ENCODE measurements around the gene PRR12. TPM values are rescaled to one million over a fixed set of nuclear protein-coding genes. Genes with fewer than 3 reads are reported as not detected.
A peak's percentile ranks its signal among the peaks of the same experiment; 100 is the strongest.

PRR12 gene
- total and polyA plus RNA-seq, 2 donors (not counting 3 experiments of a cell fraction or from before 2014, with no cell fraction given): 1.9 to 37.0 TPM

DNA sequence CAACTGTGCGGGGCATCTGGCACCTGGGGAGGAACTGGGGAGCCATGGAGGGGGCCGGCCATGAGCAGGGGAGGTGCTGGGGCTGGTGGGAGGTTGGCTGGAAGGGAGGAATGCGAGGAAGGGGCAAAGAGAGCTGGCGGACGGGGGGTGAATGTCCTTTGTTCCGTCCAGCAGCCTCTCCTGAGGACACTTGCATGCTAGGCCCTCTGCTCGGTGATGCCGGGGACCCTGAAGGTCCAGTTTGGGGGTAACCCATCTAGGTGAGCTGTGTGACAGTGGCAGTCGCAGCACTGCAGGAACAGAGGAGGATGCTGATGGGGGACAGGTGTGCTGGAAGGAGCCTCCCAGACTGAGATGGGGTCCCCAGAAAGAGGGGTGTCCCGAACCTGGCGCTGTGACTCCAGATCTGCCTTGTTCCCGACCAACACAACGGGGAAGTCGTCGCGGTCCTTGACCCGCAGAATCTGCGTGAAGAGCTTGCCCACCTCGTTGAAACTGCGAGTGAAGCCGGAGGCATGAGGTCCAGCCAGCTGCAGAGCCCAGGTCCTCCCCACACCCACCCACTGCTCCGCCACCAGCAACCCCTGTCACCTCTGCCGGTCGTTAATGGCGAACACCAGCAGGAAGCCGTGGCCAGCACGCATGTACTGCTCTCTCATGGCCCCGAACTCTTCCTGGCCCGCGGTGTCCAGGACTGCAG lies 45.4 kb downstream of the PRR12 start:
- intact Hi-C loops (cut with micrococcal nuclease): no loop called here
- H3K79me2 ChIP-seq (ENCODE audit: control insufficient read depth, insufficient read depth, low read length): peaks cover 14% of the 10 kb centered on the region
- no peaks in the 10 kb centered on the region for H4K20me1 ChIP-seq (replicated peaks; ENCODE audit: control insufficient read depth, extremely low read depth, insufficient read depth, low read length)
- dilution Hi-C loops (cut with MboI; ENCODE audit: extremely low pct_ligation_motif_present, low sequenced_read_pairs): no loop called here
- no peaks in the 10 kb centered on the region for H3K9me1 ChIP-seq (replicated peaks; ENCODE audit: control insufficient read depth, extremely low read depth, insufficient read depth, low read length)
- DNase-seq (ENCODE audit: low read depth, low spot score) (no peak), FAIRE-seq (no peak)
- no peak overlapping the region for H3K4me2 ChIP-seq (ENCODE audit: insufficient read depth, low read length)
- peaks cover 0 to 2% of the 10 kb centered on the region in 2 experiments for H3K36me3 ChIP-seq (ENCODE audit: control insufficient read depth in 2 of 2, extremely low read depth in 1 of 2, insufficient read depth in 2 of 2, low read length in 2 of 2)
- no peaks in the 10 kb centered on the region for H3K27me3 ChIP-seq (ENCODE audit: control insufficient read depth in 2 of 2, insufficient read depth in 2 of 2, low read length in 2 of 2)
- ChIA-PET CTCF (no interaction called here), POLR2A (no interaction called here)
- BruUV-seq (replicated peaks): no TSS peak
- no peak for TF ChIP-seq POLR2AphosphoS5 (IDR thresholded peaks at IDR 0.05; ENCODE audit: insufficient read depth, low read depth, low read length)
- no peak for TF ChIP-seq JUN (IDR thresholded peaks at IDR 0.05; ENCODE audit: borderline replicate concordance, insufficient read depth, insufficient read length, low read depth)
- H3K9me3 ChIP-seq (replicated peaks; ENCODE audit: control insufficient read depth, insufficient read depth, low read length): no peaks in the 10 kb centered on the region
- H3K4me3 ChIP-seq (replicated peaks in 1 of 3; ENCODE audit: insufficient read depth in 1 of 3, low read depth in 1 of 3, low read length in 3 of 3): no peak overlapping the region
- no peak overlapping the region for H3K9ac ChIP-seq (replicated peaks; ENCODE audit: extremely low read depth, insufficient read depth, low read length)
- H3K4me1 ChIP-seq (ENCODE audit: control insufficient read depth, extremely low read depth, insufficient read depth, low read length): peaks cover 21% of the 10 kb centered on the region
- no peak overlapping the region for H2AFZ ChIP-seq (ENCODE audit: low read depth, low read length)
- H3K27ac ChIP-seq (ENCODE audit: insufficient read depth, low read depth, low read length): no peak overlapping the region

DNA sequence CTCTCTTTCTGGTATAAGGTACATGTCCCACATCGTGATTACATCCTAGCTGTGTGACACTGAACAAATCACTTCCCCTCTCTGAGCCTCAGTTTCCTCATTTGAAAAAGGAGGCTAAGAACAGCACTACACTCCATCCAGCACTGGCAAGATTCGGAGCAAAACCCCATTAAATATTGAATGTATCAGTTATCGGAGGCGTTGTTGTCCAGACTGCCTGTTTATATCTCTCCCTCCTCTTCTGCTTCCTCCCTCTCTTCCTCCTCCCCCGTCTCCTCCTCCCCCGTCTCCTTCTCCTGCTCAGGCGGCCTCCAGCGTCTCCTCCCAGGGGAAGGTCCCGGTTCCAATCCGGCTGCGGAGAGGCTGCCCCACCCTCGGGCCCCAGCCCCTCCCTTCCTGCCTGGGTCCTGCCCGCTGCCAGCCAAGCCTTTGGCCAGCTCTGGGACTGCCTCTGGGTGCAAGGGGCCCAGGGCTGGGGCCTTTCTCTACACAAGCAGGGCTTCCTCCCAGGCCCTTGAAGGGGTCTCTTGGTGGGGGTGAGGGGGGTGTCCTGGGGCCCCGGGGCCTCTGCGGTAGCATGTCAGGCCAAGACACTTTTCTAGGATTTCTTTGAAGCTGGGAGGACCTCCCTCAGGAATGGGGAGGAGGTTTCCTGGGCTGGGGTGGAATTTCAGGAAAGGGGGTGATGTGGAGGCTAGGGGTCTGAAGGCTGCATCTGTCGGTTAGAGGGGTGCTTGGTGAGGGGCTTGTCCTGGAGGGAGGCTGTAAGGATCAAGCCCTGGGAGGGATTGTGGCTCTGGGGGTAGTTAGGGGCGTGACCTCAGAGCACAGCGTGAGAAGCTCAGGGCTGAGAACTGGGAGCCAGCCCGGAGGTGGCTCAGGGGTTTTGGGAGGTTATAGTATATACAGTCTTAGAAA lies 47.1 kb downstream of the PRR12 start:
- no TSS peak for BruUV-seq (replicated peaks)
- TF ChIP-seq FOS (IDR thresholded peaks at IDR 0.05; ENCODE audit: borderline replicate concordance, insufficient read depth, low read length) (no peak), GATA2 (IDR thresholded peaks at IDR 0.05; ENCODE audit: insufficient read depth, insufficient read length, low read depth, low read length) (no peak), MYC (IDR thresholded peaks at IDR 0.05; ENCODE audit: low read depth, low read length) (no peak), EZH2 (IDR thresholded peaks at IDR 0.05; ENCODE audit: borderline replicate concordance, low read depth, low read length, severe bottlenecking) (no peak), POLR2A (IDR thresholded peaks at IDR 0.05; ENCODE audit: low read depth, low read length) (no peak), CTCF (IDR thresholded peaks at IDR 0.05; ENCODE audit: extremely low read depth in 1 of 2, insufficient read depth in 1 of 2, low read depth in 1 of 2, low read length in 2 of 2) (no peak), POLR2AphosphoS5 (IDR thresholded peaks at IDR 0.05; ENCODE audit: insufficient read depth, low read depth, low read length) (no peak), JUN (IDR thresholded peaks at IDR 0.05; ENCODE audit: borderline replicate concordance, insufficient read depth, insufficient read length, low read depth) (no peak)
- TF ChIP-seq, protein P1, sequence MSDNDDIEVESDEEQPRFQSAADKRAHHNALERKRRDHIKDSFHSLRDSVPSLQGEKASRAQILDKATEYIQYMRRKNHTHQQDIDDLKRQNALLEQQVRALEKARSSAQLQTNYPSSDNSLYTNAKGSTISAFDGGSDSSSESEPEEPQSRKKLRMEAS (IDR thresholded peaks at IDR 0.05; ENCODE audit: insufficient read depth, insufficient read length): no peak
- ChIA-PET POLR2A (interaction anchor here (0.5 to 1.0 kb wide), 3 partner anchors 38 to 111 kb away, joined by 3 read pairs; partner anchors contain the start of gene RCN3), CTCF (interaction anchor here (0.6 kb wide), 1 partner anchor 62 kb away, joined by 4 read pairs; no protein-coding TSS in a partner anchor)
- Histone ChIP-seq H2AFZ (ENCODE audit: low read depth, low read length) (no peak overlapping the region), H3K79me2 (ENCODE audit: control insufficient read depth, insufficient read depth, low read length) (peaks cover 23% of the 10 kb centered on the region), H3K27ac (ENCODE audit: insufficient read depth, low read depth, low read length) (peak overlapping the region; percentile 33), H3K4me3 (replicated peaks in 1 of 3; ENCODE audit: insufficient read depth in 1 of 3, low read depth in 1 of 3, low read length in 3 of 3) (peak overlapping the region; percentile 20 to 83 (median 50)), H3K9ac (replicated peaks; ENCODE audit: extremely low read depth, insufficient read depth, low read length) (peak overlapping the region; percentile 28), H3K4me1 (ENCODE audit: control insufficient read depth, extremely low read depth, insufficient read depth, low read length) (peaks cover 24% of the 10 kb centered on the region), H3K27me3 (ENCODE audit: control insufficient read depth in 2 of 2, insufficient read depth in 2 of 2, low read length in 2 of 2) (no peaks in the 10 kb centered on the region), H3K36me3 (ENCODE audit: control insufficient read depth in 2 of 2, extremely low read depth in 1 of 2, insufficient read depth in 2 of 2, low read length in 2 of 2) (peaks cover 0 to 2% of the 10 kb centered on the region in 2 experiments), H3K9me3 (replicated peaks; ENCODE audit: control insufficient read depth, insufficient read depth, low read length) (no peaks in the 10 kb centered on the region), H3K4me2 (ENCODE audit: insufficient read depth, low read length) (peak overlapping the region; percentile 60), H3K9me1 (replicated peaks; ENCODE audit: control insufficient read depth, extremely low read depth, insufficient read depth, low read length) (no peaks in the 10 kb centered on the region), H4K20me1 (replicated peaks; ENCODE audit: control insufficient read depth, extremely low read depth, insufficient read depth, low read length) (no peaks in the 10 kb centered on the region)
- DNase-seq (ENCODE audit: low read depth, low spot score) (peak; percentile 67), FAIRE-seq (peak; percentile 94)
- intact Hi-C loops (cut with micrococcal nuclease): no loop called here
- dilution Hi-C loops (cut with MboI; ENCODE audit: extremely low pct_ligation_motif_present, low sequenced_read_pairs): no loop called here
